ENCODE measurements around the gene SNX25. TPM values are rescaled to one million over a fixed set of nuclear protein-coding genes. Genes with fewer than 3 reads are reported as not detected.

The SNX25 gene
- total RNA-seq, 4 donors from 2014 or later = 13.3 to 39.3 (median 15.3) TPM

DNA sequence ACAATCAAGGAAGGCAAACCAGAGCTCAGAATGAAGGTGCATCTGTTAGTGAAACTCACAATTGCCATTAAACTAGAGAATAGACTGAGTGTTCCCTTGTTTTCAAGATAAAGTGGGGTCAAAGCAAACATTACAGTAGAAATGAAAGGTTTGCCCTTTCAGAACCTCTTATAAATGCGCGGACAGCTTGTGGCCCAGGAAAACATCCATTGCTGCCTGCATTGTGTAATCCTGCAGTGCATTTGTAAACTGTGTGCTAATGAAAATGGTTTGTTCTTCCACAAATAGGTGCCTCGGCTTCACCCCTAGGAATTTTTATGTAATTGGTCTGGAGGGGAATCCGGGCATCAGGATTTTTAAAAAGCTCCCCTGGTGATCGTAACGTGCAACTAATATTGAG is 62.8 kb downstream of the SNX25 start:
- 96% methylated on average over 6 of the region's 6 CpGs for WGBS
- H3K27ac ChIP-seq = no peak overlapping the region
- no peak for DNase-seq (ENCODE audit: low spot score in 2 of 2)
- H3K9me3 ChIP-seq = no peaks in the 10 kb centered on the region
- no peaks in the 10 kb centered on the region for H3K27me3 ChIP-seq
- H3K36me3 ChIP-seq = peaks cover 11% of the 10 kb centered on the region
- no peaks in the 10 kb centered on the region for H3K4me1 ChIP-seq
- TF ChIP-seq EP300 (IDR thresholded peaks at IDR 0.05) = no peak
- no peak for TF ChIP-seq POLR2A (IDR thresholded peaks at IDR 0.05)
- no peak for TF ChIP-seq POLR2AphosphoS5 (IDR thresholded peaks at IDR 0.05)
- TF ChIP-seq, protein P1, sequence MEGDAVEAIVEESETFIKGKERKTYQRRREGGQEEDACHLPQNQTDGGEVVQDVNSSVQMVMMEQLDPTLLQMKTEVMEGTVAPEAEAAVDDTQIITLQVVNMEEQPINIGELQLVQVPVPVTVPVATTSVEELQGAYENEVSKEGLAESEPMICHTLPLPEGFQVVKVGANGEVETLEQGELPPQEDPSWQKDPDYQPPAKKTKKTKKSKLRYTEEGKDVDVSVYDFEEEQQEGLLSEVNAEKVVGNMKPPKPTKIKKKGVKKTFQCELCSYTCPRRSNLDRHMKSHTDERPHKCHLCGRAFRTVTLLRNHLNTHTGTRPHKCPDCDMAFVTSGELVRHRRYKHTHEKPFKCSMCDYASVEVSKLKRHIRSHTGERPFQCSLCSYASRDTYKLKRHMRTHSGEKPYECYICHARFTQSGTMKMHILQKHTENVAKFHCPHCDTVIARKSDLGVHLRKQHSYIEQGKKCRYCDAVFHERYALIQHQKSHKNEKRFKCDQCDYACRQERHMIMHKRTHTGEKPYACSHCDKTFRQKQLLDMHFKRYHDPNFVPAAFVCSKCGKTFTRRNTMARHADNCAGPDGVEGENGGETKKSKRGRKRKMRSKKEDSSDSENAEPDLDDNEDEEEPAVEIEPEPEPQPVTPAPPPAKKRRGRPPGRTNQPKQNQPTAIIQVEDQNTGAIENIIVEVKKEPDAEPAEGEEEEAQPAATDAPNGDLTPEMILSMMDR (IDR thresholded peaks at IDR 0.05) = no peak
- no peak overlapping the region for H3K4me3 ChIP-seq

DNA sequence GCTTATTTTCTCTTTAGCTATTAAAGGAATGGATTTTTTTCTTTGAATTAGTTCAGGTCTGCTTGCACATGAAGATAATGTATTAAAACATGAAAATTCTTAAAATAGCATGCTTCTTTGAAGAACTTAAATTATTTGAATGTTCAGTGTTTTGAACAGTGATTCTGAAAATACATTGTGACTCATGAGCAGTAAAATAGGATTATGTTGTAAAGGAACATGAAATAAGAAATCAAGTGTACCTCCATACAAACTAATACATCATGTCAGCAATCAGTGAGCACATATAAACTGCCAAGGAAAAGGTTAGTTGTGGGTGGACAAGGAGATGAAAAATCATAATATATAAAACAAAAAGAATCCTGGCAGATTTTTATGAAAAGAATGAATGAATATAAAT is 66.1 kb downstream of the SNX25 start:
- no peak for TF ChIP-seq POLR2A (IDR thresholded peaks at IDR 0.05)
- no peak for TF ChIP-seq POLR2AphosphoS5 (IDR thresholded peaks at IDR 0.05)
- TF ChIP-seq, protein P1 (IDR thresholded peaks at IDR 0.05) = no peak
- TF ChIP-seq EP300 (IDR thresholded peaks at IDR 0.05) = no peak
- no peaks in the 10 kb centered on the region for H3K9me3 ChIP-seq
- H3K4me3 ChIP-seq = no peak overlapping the region
- H3K27ac ChIP-seq = no peak overlapping the region
- H3K4me1 ChIP-seq = no peaks in the 10 kb centered on the region
- H3K27me3 ChIP-seq = no peaks in the 10 kb centered on the region
- peaks cover 6% of the 10 kb centered on the region for H3K36me3 ChIP-seq
- DNase-seq (ENCODE audit: low spot score in 2 of 2) = no peak

DNA sequence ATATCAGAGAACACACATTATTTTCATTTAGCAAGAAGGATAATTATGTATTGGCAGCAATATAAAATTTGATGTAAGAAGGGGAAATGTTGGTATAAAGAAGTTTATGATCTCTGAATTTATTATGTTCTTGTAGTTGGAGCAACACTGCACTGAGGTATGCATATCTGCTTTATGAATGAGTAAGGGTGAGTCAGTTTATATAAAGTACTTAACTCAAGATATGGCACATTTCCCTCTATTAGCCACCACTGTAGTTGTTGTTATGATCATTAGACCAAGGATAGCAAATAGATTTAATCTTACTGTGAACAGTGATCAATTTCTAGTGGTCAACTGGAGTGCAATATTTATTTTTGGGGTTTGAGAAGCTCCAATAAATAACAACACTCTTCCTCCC is 66.6 kb downstream of the SNX25 start:
- Histone ChIP-seq H3K4me1 (no peaks in the 10 kb centered on the region), H3K36me3 (peaks cover 6% of the 10 kb centered on the region), H3K9me3 (no peaks in the 10 kb centered on the region), H3K4me3 (no peak overlapping the region), H3K27me3 (no peaks in the 10 kb centered on the region), H3K27ac (no peak overlapping the region)
- no peak for DNase-seq (ENCODE audit: low spot score in 2 of 2)
- TF ChIP-seq POLR2AphosphoS5 (IDR thresholded peaks at IDR 0.05) = no peak
- TF ChIP-seq, protein P1 (IDR thresholded peaks at IDR 0.05) = no peak
- no peak for TF ChIP-seq POLR2A (IDR thresholded peaks at IDR 0.05)

GRCh38 chr4:185278716-185279115 is 69.3 kb downstream of the SNX25 start:
- no peaks in the 10 kb centered on the region for H3K4me1 ChIP-seq
- peaks cover 6% of the 10 kb centered on the region for H3K36me3 ChIP-seq
- TF ChIP-seq, protein P1 (IDR thresholded peaks at IDR 0.05) = no peak
- TF ChIP-seq POLR2AphosphoS5 (IDR thresholded peaks at IDR 0.05) (no peak), EP300 (IDR thresholded peaks at IDR 0.05) (no peak), POLR2A (IDR thresholded peaks at IDR 0.05) (no peak)
- no peak for DNase-seq (ENCODE audit: low spot score in 2 of 2)
- H3K27ac ChIP-seq = no peak overlapping the region
- WGBS = 94% methylated on average over 3 of the region's 3 CpGs
- H3K4me3 ChIP-seq = no peak overlapping the region
- no peaks in the 10 kb centered on the region for H3K27me3 ChIP-seq
- H3K9me3 ChIP-seq = no peaks in the 10 kb centered on the region

DNA sequence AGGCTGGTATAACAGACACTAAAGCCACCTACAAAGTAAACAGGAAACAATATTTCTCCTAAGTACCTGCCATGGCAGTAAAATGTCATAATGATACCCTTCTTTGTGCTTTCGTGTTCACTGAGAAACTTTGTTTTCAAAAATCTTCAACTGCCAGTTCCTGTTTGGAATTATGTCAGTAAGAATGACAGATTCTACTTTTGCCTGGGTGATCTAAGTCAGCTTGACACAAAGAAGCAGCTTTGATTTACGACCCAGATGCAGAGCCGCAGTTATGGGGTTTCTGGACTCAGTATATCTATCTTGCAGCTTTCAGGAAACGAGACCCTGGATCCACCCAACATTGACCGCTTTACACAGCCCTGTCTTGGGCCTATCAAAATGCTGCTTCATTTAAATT is 71.2 kb downstream of the SNX25 start:
- TF ChIP-seq EP300 (IDR thresholded peaks at IDR 0.05) = no peak
- TF ChIP-seq, protein P1 (IDR thresholded peaks at IDR 0.05) = no peak
- TF ChIP-seq POLR2A (IDR thresholded peaks at IDR 0.05) = no peak
- TF ChIP-seq POLR2AphosphoS5 (IDR thresholded peaks at IDR 0.05) = no peak
- Histone ChIP-seq H3K36me3 (peaks cover 6% of the 10 kb centered on the region), H3K4me3 (no peak overlapping the region), H3K27me3 (no peaks in the 10 kb centered on the region), H3K9me3 (no peaks in the 10 kb centered on the region), H3K4me1 (no peaks in the 10 kb centered on the region), H3K27ac (no peak overlapping the region)
- 71% methylated on average over 5 of the region's 5 CpGs for WGBS
- no peak for DNase-seq (ENCODE audit: low spot score in 2 of 2)
